ENCODE data around the gene GALNT9.

GALNT9 gene

GRCh38 chr12:132159555-132160003 lies 169.8 kb downstream of the GALNT9 start:
- H3K4me3 ChIP-seq (ENCODE audit: low read depth, low read length) = no peak overlapping the region
- no peak for TF ChIP-seq CTCF (IDR thresholded peaks at IDR 0.05; ENCODE audit: low read depth, low read length)

GRCh38 chr12:132158677-132159554 lies 170.5 kb downstream of the GALNT9 start:
- no peak for TF ChIP-seq CTCF (IDR thresholded peaks at IDR 0.05; ENCODE audit: low read depth, low read length)
- H3K4me3 ChIP-seq (ENCODE audit: low read depth, low read length) = no peak overlapping the region

- TF ChIP-seq CTCF (IDR thresholded peaks at IDR 0.05; ENCODE audit: low read depth, low read length) = no peak
- no peak overlapping the region for H3K4me3 ChIP-seq (ENCODE audit: low read depth, low read length)
These were observed 171.5 kb downstream of the GALNT9 start for GRCh38 chr12:132157733-132158409.

GRCh38 chr12:132156573-132157325 lies 172.6 kb downstream of the GALNT9 start:
- no peak overlapping the region for H3K4me3 ChIP-seq (ENCODE audit: low read depth, low read length)
- TF ChIP-seq CTCF (IDR thresholded peaks at IDR 0.05; ENCODE audit: low read depth, low read length) = no peak

- no peak for TF ChIP-seq CTCF (IDR thresholded peaks at IDR 0.05; ENCODE audit: low read depth, low read length)
- H3K4me3 ChIP-seq (ENCODE audit: low read depth, low read length) = no peak overlapping the region
These were observed 173.4 kb downstream of the GALNT9 start for GRCh38 chr12:132155771-132156572.

GRCh38 chr12:132154941-132155770 lies 174.2 kb downstream of the GALNT9 start:
- no peak for TF ChIP-seq CTCF (IDR thresholded peaks at IDR 0.05; ENCODE audit: low read depth, low read length)
- no peak overlapping the region for H3K4me3 ChIP-seq (ENCODE audit: low read depth, low read length)
